Testis (tissue), 2 donors: ENCODE results near the gene GNAO1.

Experiments
- POLR2A ChIP-seq: fragments of 450-650 bp; IDR thresholded peaks from one replicate; pipeline ENCODE4 v1.6.1; 2017; ENCODE audit warnings: antibody characterized with exemption, mild to moderate bottlenecking, moderate library complexity
- TF ChIP-seq, protein P1 (sequence below), 3 experiments: fragments of 450-650 bp in 2 of 3; fragments of 200-600 bp in 1 of 3; sonication (generic) in 1 of 3; IDR thresholded peaks; one replicate each; pipeline ENCODE4 v1.5.1; 2016 to 2019; ENCODE audit warnings: antibody characterized with exemption in 3 of 3, mild to moderate bottlenecking in 2 of 3, moderate library complexity in 1 of 3

DNA sequence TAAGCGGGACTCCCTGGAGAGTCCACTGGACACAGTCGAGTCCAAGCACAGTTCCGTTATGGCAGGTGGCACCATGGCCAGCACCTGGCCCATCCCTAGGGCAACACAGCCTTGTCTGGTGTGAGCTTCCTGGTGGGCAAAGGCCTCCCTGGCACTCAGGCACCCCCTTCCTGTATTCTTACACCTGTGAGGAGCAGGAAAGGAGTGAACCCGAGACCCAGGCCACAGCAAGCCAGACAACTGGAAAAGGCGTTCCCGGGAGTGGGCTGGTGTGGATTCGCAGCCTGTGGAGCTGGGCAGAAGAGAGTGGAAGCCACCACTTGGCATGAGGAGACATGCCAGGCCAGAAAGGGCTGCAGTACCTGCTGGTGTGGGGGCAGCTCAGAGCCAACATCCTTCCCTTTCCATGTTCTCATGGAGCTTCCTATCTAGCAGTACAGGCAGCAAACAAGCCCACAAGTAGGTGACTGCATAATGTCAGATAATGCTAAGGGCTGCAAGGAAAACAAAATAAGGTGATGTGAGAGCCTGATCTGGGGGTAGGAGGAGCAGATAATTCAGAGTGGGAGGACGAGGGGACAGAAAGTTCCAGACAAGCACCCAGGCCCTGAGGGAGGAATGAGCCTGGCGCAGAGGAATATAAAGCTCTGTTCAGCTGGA lies 87.0 kb downstream of the GNAO1 start:
- TF ChIP-seq POLR2A: no peak
- TF ChIP-seq, protein P1, sequence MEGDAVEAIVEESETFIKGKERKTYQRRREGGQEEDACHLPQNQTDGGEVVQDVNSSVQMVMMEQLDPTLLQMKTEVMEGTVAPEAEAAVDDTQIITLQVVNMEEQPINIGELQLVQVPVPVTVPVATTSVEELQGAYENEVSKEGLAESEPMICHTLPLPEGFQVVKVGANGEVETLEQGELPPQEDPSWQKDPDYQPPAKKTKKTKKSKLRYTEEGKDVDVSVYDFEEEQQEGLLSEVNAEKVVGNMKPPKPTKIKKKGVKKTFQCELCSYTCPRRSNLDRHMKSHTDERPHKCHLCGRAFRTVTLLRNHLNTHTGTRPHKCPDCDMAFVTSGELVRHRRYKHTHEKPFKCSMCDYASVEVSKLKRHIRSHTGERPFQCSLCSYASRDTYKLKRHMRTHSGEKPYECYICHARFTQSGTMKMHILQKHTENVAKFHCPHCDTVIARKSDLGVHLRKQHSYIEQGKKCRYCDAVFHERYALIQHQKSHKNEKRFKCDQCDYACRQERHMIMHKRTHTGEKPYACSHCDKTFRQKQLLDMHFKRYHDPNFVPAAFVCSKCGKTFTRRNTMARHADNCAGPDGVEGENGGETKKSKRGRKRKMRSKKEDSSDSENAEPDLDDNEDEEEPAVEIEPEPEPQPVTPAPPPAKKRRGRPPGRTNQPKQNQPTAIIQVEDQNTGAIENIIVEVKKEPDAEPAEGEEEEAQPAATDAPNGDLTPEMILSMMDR (IDR thresholded peaks at IDR 0.05): no peak
